HK-2 (cell line): ENCODE measurements around the gene C1orf216.
"Not testable (repeated sequence)": the region's sequence is repeated elsewhere in the genome, so short reads cannot be mapped to it uniquely, and the experiment has no call there.

Experiments
- DNase-seq: peaks from one replicate; pipeline ENCODE4 v3.0.0-alpha.2; 2018; ENCODE audit not compliant: unreplicated experiment

Gene C1orf216

GRCh38 chr1:35706846-35707600, 11.7 kb downstream of the C1orf216 start:
- no peak for DNase-seq

- no peak for DNase-seq
Measured at GRCh38 chr1:35702508-35702907, 16.2 kb downstream of the C1orf216 start.

GRCh38 chr1:35699152-35699551, 19.5 kb downstream of the C1orf216 start:
- DNase-seq, result not testable (repeated sequence)

- no peak for DNase-seq
Measured at GRCh38 chr1:35692317-35692716, 26.4 kb downstream of the C1orf216 start.

GRCh38 chr1:35691571-35692220, 27.0 kb downstream of the C1orf216 start:
- no peak for DNase-seq

GRCh38 chr1:35691080-35691479, 27.6 kb downstream of the C1orf216 start:
- no peak for DNase-seq

GRCh38 chr1:35690103-35690502, 28.6 kb downstream of the C1orf216 start:
- DNase-seq, result not testable (repeated sequence)

GRCh38 chr1:35688161-35688560, 30.5 kb downstream of the C1orf216 start:
- DNase-seq, result no peak

GRCh38 chr1:35683012-35683411, 35.7 kb downstream of the C1orf216 start:
- DNase-seq, result no peak

GRCh38 chr1:35680271-35680670, 38.4 kb downstream of the C1orf216 start:
- DNase-seq, result no peak

GRCh38 chr1:35675773-35676172, 42.9 kb downstream of the C1orf216 start:
- no peak for DNase-seq

- DNase-seq, result no peak
Measured at GRCh38 chr1:35674111-35674510, 44.6 kb downstream of the C1orf216 start.

- DNase-seq, result no peak
Measured at GRCh38 chr1:35672116-35672515, 46.6 kb downstream of the C1orf216 start.

GRCh38 chr1:35668506-35668905, 50.2 kb downstream of the C1orf216 start:
- DNase-seq, result no peak

- DNase-seq, result no peak
Measured at GRCh38 chr1:35666916-35667315, 51.8 kb downstream of the C1orf216 start.

- no peak for DNase-seq
Measured at GRCh38 chr1:35666216-35666615, 52.5 kb downstream of the C1orf216 start.
